Glutamatergic neuron (in vitro differentiated cells): ENCODE data around the gene MYO5B. TPM values are rescaled to one million over a fixed set of nuclear protein-coding genes. Genes with fewer than 3 reads are reported as not detected.

ENCODE experiments used
- DNase-seq: peaks from one replicate; pipeline ENCODE4 v3.0.0; 2022
- H3K27ac Mint-ChIP-seq: one replicate; pipeline ENCODE4 v1.8.0; 2020; ENCODE audit warnings: mild to moderate bottlenecking, mixed read lengths, inconsistent platforms; ENCODE audit not compliant: unreplicated experiment
- H3K27me3 Mint-ChIP-seq: one replicate; pipeline ENCODE4 v1.8.0; 2020; ENCODE audit warnings: mild to moderate bottlenecking, moderate library complexity, mixed read lengths, inconsistent platforms; ENCODE audit not compliant: unreplicated experiment
- H3K36me3 Mint-ChIP-seq: one replicate; pipeline ENCODE4 v1.8.0; 2020; ENCODE audit warnings: mild to moderate bottlenecking, mixed read lengths, inconsistent platforms; ENCODE audit not compliant: unreplicated experiment
- H3K4me1 Mint-ChIP-seq: one replicate; pipeline ENCODE4 v1.8.0; 2020; ENCODE audit warnings: mild to moderate bottlenecking, low read depth, mixed read lengths, inconsistent platforms; ENCODE audit not compliant: unreplicated experiment
- H3K4me3 Mint-ChIP-seq: one replicate; pipeline ENCODE4 v1.8.0; 2020; ENCODE audit warnings: mild to moderate bottlenecking, mixed read lengths, inconsistent platforms; ENCODE audit not compliant: unreplicated experiment
- H3K9me3 Mint-ChIP-seq: one replicate; pipeline ENCODE4 v1.8.0; 2020; ENCODE audit warnings: mild to moderate bottlenecking, moderate library complexity, mixed read lengths, inconsistent platforms; ENCODE audit not compliant: unreplicated experiment
- CTCF ChIP-seq: fragments of 200-600 bp; sonication (generic); IDR thresholded peaks from one replicate; pipeline ENCODE4 v1.5.0; 2021; ENCODE audit not compliant: partially characterized antibody, unreplicated experiment
- total RNA-seq: library from RNA; stranded (reverse); fragmentation: NEBNext Ultra II Directional; extraction: Animal tissue kit (Norgen Biotek cat#: 25700); gene quantifications from one replicate; pipeline ENCODE4 v1.2.1, GENCODE V29; 2021; ENCODE audit not compliant: unreplicated experiment

Gene MYO5B
- total RNA-seq, 1 donor from 2014 or later = 2.7 TPM

- Mint-ChIP-seq H3K9me3 (peaks cover 3% of the 10 kb centered on the region), H3K4me3 (no peak overlapping the region), H3K27ac (no peak overlapping the region), H3K27me3 (peaks cover 8% of the 10 kb centered on the region), H3K4me1 (no peaks in the 10 kb centered on the region), H3K36me3 (peaks cover 4% of the 10 kb centered on the region)
- DNase-seq = no peak
- TF ChIP-seq CTCF = no peak
Observed at GRCh38 chr18:50199921-50200320, 5.0 kb upstream of the MYO5B start.

GRCh38 chr18:50199346-50199855 lies 4.5 kb upstream of the MYO5B start:
- no peak overlapping the region for H3K4me3 Mint-ChIP-seq
- H3K4me1 Mint-ChIP-seq = no peaks in the 10 kb centered on the region
- H3K27me3 Mint-ChIP-seq = peaks cover 8% of the 10 kb centered on the region
- no peak overlapping the region for H3K27ac Mint-ChIP-seq
- no peak for DNase-seq
- peaks cover 3% of the 10 kb centered on the region for H3K9me3 Mint-ChIP-seq
- no peak for TF ChIP-seq CTCF
- H3K36me3 Mint-ChIP-seq = peaks cover 4% of the 10 kb centered on the region

- H3K36me3 Mint-ChIP-seq = peaks cover 10% of the 10 kb centered on the region
- TF ChIP-seq CTCF = no peak
- no peaks in the 10 kb centered on the region for H3K4me1 Mint-ChIP-seq
- H3K27ac Mint-ChIP-seq = no peak overlapping the region
- peak overlapping the region; percentile 49 for H3K4me3 Mint-ChIP-seq
- peaks cover 3% of the 10 kb centered on the region for H3K9me3 Mint-ChIP-seq
- H3K27me3 Mint-ChIP-seq = peaks cover 12% of the 10 kb centered on the region
- DNase-seq = no peak
Observed at GRCh38 chr18:50196261-50196660, 1.3 kb upstream of the MYO5B start.

- no peaks in the 10 kb centered on the region for H3K4me1 Mint-ChIP-seq
Observed at GRCh38 chr18:50195689-50196088, 742 bp upstream of the MYO5B start.

More at GRCh38 chr18:50195689-50196088, 742 bp upstream of the MYO5B start:
- TF ChIP-seq CTCF = no peak
- Mint-ChIP-seq H3K27ac (no peak overlapping the region), H3K4me3 (peak overlapping the region; percentile 70), H3K27me3 (peaks cover 12% of the 10 kb centered on the region), H3K9me3 (peaks cover 3% of the 10 kb centered on the region), H3K36me3 (peaks cover 10% of the 10 kb centered on the region)
- DNase-seq = no peak
